ENCODE measurements around the gene EARS2.
"Not testable (repeated sequence)": the region's sequence is repeated elsewhere in the genome, so short reads cannot be mapped to it uniquely, and the experiment has no call there.

EARS2 gene

DNA sequence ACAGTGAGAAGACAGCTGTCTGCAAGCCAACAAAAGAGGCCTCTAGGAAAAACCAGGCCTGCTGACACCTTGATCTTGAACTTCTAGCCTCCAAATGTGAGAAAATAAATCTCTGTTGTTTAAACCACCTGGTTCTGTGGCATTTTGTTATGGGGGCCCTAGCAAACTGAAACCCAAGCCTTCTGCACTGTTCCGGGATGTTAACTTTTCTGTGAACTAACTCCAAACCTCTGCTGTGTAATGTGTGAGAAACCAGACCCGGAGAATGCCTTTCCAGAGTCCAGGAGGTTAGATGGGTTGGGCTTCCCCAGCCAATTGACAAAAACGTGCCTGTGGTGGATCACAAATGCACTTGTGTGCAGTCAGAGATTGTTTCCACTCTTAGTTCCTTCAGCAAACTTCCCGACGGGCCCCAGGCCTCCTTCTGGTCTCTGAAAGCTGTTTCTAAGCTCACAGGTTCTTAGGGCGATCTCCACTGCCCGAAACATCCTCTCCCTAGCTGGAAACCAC is 33.2 kb downstream of the EARS2 start:
- no peak for DNase-seq

DNA sequence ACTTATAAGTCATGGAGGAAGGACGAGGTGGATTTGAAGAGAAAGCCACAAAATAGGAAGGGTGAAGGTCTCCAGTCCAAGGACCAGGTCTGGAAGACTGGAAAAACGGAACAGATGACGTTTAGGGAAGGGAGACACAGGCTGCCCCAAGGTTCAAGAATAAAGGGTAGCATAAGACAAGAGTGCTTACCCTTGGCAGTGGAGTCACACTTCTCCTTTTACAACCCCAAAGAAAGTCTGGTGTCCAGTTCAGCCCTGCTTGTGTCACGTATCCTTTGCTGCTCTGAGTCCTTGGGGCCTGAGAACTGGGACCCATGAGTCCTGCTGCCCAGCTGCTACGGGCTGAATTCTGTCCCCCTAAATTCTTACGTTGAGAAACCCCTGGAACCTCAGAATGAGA is 33.8 kb downstream of the EARS2 start:
- DNase-seq = no peak

DNA sequence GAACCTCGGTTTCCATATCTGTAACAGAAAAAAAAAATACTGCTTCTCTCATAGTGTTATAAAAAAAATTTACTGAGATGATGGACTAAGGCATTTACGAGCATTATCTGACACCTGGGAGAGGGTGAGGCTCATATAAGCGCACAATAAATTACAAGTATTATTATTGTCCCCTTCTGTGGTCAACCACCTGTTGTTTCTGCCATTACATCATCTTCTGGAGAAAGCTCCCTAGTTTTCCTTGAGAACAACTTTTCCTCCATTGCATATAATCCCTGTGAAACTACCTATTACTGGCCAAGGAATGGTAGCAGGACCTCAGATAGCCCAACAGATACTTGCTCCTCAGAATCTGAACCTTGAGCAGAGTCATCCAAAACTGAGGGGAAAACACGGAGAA is 35.2 kb downstream of the EARS2 start:
- no peak for DNase-seq

DNA sequence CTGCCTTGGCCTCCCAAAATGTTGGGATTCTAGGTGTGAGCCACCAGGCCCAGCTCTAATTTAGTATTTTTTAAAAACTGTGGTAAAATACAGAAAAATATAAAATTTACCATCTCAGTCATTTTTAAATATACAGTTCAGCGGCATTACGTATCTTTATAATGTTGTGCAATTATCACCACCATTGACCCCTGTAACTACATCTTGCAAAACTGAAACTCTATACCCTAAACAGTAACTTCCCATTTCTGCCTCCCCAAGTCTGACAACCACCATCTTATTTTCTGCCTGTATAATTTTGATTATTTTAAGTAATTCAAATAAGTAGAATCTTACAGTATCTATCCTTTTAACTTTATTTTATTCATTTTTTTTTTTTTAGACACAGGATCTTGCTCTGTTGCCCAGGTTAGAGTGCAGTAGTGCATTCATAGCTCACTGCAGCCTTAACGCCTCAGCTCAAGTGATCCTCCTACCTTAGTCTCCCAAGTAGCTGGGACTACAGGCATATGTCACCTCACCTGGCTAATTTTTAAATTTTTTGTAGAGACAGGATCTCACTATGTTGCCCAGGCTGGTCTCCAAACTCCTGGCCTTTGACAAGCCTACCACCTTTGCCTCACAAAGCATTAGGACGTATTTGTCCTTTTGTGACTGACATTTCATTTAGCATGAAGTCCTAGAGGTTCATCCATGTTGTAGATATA is 36.0 kb downstream of the EARS2 start:
- DNase-seq = no peak

DNA sequence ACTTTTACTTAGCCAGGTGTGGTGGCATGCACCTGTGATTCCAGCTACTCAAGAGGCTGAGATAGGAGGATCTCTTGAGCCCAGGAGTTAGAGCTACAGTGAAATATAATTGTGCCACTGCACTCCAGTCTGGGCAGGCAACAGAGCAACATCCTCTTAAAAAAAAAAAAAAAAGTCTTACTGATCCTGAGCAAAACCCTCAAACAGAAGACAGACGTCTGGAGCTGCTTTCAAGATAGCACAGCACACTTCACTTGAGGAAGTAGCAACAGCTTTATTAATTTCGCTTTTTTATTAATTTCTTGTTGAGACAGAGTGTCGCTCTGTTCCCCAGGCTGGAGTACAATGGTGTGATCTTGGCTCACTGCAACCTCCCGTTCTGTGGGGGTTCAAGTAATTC is 36.6 kb downstream of the EARS2 start:
- no peak for DNase-seq

DNA sequence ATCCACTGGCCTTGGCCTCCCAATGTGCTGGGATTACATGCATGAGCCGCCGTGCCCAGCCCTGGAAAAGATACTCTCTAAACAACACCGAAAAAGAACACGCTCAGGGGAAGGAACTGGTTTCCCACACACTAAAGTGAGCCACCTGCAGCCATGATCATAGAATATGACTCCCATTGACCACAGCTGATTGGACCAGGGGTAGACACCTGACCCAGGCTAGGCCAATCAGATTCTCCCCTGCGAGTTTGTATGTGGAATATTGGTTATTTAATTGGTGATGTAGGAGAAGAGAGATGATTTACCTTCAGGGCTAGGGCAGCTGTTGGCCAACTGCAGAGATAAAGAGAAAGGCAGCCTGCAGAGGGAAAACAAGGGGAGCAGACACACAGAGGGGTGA is 37.9 kb downstream of the EARS2 start:
- no peak for DNase-seq

DNA sequence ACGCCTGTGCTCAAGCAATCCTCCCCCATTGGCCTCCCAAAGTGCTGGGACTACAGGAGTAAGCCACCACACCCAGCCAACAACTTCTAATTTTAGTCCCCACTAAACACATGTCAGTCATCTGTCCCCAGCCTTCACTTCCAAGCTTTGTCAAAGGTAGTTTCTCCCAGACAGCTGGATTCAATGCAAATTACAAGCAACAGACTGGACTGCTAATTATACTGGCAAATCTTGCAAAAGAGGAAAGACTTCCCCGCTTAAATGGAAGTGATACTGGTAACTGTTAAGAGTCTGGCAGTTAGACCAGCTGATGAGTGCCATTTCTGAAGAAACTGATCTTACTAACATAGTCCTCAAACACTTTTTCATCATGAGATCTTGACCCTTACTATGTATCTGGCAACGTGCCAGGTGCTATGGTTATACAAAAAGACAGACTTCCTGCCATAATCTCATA is 38.7 kb downstream of the EARS2 start:
- DNase-seq = no peak

DNA sequence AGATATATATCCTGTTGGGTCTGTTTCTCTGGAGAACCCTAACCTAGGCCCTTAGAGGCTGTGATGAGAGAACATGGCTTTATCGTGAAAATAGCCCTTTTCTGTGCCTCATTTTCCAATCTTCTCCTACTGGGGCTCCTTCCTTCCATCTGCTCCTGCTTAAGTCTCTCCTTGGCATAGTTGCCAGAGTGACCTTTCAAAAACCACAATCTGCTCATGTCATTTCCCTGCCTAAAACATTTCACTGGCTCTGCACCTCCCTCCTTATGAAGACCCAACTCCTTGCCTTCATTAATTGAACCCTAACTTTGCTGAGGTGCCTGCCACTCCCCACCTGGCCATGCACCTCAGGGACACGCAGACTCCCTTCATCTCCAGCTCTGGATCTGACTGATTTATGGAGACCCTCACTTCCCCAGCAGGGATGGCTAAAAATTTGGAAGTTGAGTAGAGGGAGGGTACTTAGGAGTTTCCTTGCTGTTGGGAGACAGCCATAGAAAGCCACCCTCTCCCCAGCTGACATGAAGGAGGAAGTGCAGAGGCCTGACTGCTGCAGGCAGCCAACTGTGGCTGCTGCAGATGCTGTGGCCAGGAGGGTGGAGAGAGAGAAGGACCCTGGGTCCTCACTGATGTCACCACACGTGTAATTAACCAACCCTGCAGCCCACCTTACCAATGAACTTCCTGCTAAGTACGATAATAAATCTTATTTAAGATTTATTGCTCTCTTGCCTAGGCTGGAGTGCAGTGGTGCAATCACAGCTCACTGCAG is 40.6 kb downstream of the EARS2 start:
- DNase-seq = no peak

DNA sequence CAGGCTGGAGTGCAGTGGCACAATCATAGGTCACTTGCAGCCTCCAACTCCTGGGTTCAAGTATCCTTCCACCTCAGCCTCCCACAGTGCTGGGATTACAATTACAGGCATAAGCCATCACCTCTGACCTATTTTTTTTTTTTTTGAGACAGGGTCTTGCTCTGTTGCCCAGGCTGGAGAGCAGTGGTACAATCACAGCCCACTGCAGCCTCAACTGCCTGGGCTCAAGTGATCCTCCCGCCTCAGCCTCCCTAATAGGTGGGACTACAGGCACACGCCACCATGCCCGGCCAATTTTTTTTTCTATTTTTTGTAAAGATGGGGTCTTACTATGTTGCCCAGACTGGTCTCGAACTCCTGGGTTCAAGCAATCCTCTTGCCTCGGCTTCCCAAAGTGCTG is 41.3 kb downstream of the EARS2 start:
- no peak for DNase-seq

DNA sequence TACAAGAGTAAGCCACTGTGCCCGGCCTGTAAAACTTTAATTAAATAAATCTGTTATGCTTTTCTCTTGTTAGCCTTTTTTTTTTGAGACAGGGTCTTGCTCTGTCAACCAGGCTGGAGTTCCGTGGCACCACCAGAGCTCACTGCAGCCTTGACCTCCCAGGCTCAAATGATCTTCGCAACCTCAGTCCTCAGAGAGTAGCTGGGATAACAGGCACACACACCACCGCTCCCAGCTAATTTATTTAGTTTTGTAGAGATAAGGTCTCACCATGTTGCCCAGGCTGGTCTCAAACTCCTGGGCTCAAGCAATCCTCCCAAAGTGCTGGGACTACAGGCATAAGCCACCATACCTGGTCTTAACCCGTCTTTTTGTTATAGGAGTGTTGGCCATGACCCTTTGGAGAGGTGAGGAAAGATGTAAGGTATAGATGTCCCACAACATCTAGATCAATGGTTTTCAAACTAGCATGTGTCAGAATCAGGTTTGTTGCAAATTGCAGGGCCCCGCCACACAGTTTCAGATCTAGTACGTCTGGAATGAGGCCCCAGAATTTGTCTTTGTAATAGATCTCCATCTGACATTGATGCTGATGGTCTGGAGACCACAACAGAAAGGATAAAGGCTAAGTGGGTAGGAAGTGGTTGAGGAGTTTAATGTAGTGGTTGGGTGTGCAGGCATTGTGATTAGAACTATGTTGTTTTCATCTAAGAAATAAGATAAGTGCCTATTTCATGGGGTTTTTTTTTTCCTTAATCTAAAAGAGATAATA is 42.6 kb downstream of the EARS2 start:
- DNase-seq = no peak

DNA sequence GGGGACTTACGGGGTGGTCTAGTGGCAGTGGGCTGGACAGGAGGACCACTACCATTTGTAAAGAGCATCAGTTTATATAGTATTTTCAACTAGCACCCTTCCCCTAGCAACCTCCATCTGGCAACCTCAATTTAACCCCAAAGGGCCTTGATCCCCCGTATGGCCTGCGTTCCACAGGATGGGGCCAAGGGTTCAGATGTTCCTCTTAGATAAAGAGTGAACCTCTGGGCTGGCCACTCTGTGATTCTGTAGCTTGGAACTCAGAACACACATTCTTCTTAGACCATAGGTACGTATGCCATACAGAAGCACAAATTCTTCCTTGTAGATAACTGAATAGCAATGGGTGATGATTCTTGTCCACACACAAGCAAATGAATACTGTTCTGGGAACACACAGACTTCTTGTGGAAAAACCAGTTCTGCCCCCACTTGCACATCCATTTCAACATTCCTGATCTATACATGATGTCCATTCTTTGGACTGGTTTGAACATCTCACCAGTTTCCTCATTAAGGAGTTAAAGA is 44.9 kb downstream of the EARS2 start:
- DNase-seq = no peak

DNA sequence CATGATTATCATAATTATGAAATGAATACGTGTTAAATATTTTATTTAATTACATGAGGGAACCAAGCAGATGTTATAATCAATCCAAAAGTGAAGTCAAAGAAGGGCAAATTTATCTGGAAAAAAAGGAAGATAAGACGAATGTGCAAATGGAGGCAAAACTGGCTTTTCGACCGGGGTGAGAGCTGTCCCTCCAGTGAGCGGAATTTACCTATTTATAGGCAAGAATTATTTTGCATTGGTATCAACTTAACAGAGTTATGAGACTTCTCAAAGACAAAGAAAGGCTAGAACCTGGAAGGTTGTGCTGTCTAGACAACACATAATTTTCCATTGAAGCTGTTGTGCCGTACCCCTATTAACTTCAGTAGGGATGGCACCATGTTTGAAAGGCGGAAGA is 45.4 kb downstream of the EARS2 start:
- no peak for DNase-seq

DNA sequence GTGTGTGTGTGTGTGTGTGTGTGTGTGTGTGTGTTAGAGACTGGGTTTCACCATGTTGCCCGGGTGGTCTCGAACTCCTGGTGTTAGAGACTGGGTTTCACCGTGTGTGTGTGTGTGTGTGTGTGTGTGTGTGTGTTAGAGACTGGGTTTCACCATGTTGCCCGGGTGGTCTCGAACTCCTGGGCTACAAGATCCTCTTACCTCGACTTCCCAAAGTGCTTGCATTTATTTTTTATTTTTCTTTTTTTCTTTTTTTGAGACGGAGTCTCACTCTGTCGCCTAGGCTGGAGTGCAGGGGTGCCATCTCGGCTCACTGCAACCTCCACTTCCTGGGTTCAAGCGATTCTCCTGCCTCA is 46.3 kb downstream of the EARS2 start:
- not testable (repeated sequence) for DNase-seq

DNA sequence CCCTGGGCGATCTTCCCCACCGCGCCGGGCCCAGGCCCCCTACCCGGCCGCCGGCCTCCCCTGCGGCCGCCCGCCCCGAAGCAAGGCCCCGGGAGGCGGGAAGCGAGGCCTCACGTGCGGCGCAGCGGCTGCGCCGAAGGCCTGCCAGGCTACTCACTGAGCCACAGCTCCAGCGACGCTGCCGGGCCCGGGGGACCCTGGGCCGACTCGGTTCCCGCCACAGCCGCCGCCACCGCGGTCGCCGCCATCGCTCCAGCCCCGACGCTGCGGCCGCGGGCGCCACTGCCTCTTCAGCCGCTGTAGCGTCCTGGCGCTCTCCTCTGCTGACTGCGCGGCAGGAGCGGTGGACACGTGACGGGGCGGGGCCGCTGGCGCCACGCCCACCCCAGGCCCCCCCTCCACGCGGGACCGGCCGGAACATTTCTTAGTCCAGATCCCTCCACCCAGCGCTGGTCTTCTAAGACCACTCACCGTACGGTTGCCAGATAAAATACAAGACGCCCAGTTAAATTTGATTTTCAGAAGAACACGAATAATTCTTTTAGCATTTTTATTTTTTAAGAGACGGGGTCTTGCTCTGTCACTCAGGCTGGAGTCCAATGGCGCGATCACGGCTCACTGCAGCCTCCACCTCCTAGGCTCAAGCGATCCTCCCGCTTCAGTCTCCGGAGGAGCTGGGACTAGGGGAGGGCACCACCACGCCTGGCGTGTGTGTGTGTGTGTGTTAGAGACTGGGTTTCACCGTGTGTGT is 46.8 kb downstream of the EARS2 start, which contains the start of gene GGA2:
TSS of gene GGA2 (minus strand) at position 331 of the 751 bp plus-strand sequence. CDS start at position 248, 83 bp downstream.
- peak; percentile 91 for DNase-seq

DNA sequence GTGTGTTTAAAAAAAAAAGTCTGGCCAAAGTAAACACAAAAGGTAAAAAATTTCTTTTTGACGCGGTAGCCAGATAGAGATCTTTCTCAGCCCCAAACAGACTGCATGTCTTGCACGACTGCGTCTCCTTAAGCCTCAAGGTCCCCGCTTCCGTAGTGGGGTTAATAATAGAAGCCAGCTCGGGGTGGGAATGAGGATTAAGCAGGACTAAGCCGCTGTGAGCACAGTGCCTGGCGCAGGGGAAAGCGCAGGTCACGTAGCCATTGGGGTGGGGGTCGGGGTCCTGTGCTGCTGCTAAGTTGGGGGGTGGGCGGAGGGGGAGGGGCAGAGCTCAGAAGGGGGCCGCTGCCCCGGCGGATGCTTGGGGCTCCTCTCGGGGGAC is 47.4 kb downstream of the EARS2 start:
- DNase-seq = no peak

DNA sequence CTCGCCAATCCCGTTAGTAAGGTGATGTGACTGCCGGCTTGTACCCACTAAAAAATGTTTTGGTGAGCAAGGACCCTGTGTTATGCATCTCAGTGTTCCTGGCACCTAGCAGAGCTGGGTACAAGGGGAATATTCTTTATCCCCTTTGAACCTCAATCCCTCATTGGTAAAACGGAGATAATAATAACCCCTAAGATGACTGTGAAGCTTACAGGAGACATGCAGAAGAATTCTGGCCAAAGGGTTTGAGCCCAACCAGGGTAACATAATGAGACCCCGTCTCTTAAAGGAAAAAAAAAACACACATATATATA is 47.8 kb downstream of the EARS2 start:
- no peak for DNase-seq

DNA sequence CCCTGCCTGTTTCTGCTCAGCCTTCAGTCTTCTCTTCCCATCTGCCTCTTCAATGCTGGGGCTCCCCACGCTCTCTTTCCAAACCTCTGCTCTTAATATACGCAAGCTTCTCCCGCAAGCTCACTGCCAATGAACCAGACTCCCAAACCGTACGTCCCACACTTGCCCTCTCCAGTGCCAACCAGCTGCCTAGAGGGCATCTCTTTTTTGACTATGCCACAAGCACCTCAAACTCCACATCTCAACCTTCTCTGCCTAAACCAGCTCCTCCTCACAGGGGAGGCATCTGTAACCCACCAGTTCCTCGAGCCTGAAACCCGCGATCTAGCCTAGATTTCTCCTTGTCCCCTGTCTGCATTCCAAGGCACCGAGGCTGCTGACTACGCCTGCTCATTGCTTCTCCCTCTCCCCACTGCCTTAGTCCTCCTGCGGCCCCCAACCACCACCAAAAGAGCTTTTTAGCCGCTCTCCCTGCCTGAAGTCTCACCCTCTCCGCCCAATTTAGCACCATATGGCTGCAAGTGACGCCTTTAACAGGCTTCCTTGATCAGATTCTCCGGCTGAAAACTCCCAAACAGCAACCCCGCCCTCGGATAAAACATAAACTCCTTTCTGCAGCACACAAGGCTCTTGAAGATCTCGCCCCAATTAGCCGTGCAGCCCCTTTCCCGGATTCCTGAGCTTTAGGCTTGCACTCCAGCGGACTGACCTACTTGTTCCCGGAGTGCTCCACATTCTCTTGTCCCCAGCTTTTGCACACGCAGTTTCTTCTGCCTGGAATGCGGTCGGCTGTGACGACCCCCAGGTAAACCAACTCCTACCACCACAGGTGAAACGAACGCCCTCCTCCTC is 48.3 kb downstream of the EARS2 start:
- no peak for DNase-seq

DNA sequence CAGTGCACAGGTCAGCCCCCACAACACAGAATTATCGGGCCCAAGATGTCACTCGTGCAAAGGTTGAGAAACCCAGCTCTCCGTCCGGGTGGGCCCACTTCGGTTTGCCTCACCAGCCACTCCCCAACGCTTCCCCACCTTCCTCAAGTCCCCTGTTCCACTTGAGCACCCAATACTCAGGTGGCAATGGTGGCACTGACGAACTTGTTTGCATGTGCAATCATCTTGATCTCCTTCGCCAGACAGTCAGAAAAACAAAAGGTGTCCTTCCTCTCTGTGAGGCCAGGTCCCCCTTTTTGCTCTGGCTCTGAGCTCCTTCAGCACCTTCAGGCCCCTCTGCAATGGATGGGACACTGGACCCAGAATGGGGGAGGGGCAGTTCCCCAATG is 50.5 kb downstream of the EARS2 start:
- no peak for DNase-seq

DNA sequence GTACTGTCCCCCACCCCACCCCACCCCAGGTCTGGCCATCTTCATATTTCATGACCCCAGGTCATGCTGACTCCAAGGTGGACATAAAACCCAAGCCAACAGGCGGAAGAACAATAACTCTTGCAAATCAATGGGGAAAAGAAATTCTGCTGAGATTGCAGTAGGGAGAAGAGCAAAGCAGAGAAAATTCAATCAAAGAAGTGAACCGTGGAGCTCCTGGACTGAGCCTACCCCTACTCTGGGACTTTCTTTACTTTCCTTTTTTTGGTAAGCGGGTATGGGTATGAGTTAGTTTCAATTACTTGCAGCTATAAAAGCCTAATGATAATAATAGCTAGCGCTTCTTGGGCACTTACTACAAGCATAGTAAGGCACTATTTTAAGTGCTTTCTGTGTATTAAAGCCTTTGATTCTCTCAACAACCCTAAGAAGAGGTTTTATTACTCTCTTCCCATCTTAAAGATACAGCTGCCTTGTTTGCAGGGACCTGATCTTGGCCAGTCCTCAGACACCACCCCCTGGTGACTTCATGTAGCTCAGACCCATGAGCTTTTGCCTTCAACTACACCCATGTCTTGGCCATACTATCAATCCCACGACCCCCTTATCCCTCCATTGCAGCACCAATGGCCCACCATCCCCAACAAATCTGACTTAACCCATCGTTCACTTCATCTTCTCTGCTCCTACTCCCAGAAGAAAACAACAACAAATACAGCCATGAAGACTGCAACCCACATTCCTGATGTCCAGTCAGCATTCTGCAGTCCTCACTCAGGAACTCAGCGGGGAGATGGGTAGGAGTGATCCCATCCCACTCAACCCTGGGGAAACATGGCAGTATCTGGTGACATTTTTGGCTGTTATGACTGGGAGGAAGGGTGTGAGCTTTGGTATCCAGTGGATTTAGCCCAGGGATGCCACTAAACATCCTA is 51.2 kb downstream of the EARS2 start:
- DNase-seq = no peak

DNA sequence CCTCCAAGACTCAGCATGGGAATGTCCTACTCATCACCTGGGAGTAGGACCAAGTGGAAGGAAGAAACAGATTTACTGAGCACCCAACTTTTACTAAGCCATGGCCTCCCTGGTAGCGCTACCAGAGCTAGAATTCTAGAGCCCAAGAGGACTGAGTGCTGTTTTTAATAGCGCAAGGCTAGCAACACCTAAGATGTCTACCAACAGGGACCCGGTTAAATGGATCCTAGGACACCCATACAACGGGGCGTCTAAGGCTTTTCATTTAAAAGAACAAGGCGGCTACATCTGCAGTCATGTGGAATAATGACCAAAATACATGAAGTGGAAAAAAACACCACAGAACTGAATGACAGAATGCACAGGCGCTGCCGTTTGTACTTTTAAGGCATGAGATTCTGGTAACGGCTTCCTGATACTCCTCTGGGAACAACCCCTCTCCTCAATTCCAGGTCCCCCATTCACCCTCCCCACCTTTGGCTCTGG is 51.9 kb downstream of the EARS2 start:
- DNase-seq = no peak
